GM19239 (cell line): Measurements from ENCODE around the gene TIA1.
"Not testable (repeated sequence)": the region's sequence is repeated elsewhere in the genome, so short reads cannot be mapped to it uniquely, and the experiment has no call there.

Experiments
- DNase-seq: peaks from one replicate; pipeline ENCODE4 v3.0.0; 2011; ENCODE audit warnings: low spot score; ENCODE audit not compliant: insufficient read length
- FAIRE-seq: peaks from 2 replicates; lab custom pipeline; 2011; peaks lifted over from hg19 to GRCh38; lab: Jason Lieb, UNC

The TIA1 gene

GRCh38 chr2:70226781-70227180, 21.6 kb downstream of the TIA1 start:
- DNase-seq (no peak), FAIRE-seq (no peak)

- not testable (repeated sequence) for DNase-seq, FAIRE-seq
Observed at GRCh38 chr2:70223305-70223704, 25.1 kb downstream of the TIA1 start.

DNA sequence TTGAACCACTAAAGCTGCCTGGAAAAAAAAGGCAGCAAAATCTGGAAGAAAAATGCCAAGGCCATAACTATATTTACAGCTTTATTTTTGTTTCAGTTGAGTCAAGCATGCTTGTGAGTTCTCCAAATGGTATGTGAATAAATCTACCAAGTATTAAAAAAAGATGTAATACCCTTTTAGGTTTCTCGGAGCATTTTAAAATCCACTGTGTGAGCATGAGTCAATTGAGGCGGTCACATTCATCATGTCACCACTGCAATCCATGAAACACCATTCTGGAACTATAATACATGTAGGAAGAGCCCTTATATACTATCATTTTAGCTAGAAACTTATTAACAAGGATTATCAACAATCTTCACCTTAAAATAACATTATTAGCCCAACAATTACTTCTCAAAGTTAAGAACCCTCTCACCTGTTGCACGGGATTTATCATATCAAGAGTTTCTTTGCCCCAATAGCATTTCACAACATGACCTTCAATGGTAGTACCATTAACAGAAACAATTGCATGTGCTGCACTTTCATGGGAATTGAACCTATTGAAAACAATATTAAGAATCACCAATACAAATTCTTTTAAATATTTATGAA, 33.4 kb downstream of the TIA1 start:
- no peak for DNase-seq
- no peak for FAIRE-seq

GRCh38 chr2:70214365-70214764, 34.1 kb downstream of the TIA1 start:
- FAIRE-seq: no peak
- DNase-seq: no peak

GRCh38 chr2:70212298-70212932, 36.0 kb downstream of the TIA1 start:
- no peak for FAIRE-seq
- DNase-seq: no peak

- FAIRE-seq: peak; percentile 56
- DNase-seq: no peak
Observed at GRCh38 chr2:70211595-70211994, 36.8 kb downstream of the TIA1 start.

DNA sequence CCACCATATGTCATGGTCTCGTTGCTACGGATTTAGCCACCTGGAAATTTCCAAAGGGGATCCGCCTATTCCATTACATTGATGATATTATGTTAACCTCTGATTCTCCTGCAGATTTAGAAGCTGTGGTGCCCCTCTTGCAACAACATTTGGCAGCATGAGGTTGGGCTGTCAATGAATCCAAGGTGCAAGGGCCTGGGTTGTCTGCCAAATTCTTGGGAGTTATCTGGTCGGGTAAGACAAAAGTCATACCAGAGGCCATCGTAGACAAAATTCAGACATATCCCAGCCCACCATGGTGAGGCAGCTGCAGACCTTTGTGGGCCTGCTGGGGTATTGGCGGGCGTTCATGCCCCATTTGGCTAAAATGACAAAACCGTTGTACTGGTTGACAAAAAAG, 44.0 kb downstream of the TIA1 start:
- FAIRE-seq: no peak
- DNase-seq: no peak

- DNase-seq (no peak), FAIRE-seq (no peak)
Observed at GRCh38 chr2:70203086-70203485, 45.3 kb downstream of the TIA1 start.

DNA sequence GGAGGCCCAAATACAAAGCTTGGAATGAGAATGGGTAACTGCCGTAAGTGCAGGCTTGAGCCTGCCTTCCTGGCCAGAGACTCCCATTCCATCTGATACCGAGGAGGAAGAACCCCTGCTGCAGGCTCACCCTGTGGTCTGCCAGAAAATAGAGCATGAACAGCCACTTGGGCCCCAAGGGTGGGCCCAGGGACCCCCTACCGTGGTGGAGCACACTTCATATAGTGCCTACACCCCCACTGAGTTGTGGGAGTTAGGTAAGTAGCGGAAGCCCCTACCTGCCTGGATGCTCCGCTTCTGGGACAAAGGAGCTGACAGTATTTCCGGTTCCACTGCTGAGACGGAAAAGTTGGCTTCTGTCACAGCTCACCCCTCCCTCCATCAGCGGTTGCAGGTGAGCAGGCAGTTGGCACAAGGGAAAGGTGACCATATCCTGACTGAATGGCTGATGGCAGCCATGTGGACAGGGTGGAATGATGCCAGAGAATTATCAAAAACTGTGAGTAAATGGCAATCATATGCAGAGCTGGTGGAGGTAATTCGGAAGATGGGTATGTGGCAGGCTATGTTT, 46.1 kb downstream of the TIA1 start:
- FAIRE-seq: no peak

GRCh38 chr2:70201831-70202230, 46.6 kb downstream of the TIA1 start:
- no peak for DNase-seq
- FAIRE-seq: no peak

More for the DNA sequence above, 46.1 kb downstream of the TIA1 start:
- no peak for DNase-seq

DNA sequence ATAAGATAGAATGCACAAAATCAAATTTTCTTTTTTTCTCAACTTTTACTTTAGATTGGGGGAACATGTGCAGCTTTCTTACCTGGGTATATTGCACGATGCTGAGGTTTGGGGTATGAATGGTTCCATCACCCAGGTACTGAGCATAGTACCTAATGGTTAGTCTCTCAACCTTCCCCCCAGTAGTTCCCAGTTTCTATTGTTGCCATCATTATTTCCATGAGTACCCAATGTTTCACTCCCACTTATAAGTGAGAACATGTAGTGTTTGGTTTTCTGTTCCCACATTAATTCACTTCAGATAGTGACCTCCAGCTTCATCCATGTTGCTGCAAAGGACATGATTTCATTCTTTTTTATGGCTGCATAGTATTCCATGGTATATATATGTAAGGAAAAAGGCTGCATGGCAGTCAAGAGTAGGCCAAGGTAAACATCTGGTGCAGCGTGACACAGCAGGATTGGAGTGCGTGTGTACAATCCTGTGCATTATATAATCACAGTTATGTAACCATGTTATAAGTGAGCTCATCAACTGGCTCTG, 47.1 kb downstream of the TIA1 start:
- FAIRE-seq (no peak), DNase-seq (no peak)

DNA sequence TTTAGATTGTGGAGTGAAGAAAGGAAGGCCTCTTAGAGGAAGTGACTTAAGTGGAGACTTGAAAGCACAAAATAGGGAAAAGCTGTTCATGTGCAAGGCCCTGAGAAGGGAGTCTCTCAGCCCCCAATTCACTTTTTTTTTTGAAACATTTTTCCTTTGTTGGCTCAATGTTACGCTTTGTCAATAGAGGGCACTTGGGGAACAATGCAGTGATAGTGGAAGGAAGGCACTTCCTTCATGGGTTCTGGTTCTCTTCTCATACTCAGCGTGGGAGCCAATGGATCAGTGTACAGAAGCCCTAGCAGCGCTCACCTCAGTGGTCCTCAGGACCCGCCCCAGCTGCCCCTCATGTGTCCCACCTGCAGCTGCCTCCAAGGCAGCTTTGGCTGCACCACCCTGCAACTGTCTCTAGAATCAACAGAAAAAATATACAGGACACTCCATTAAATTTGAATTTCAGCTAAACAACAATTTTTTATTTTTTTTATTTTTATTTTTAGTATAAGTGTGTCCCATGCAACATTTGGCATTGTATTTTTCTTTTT, 49.0 kb downstream of the TIA1 start:
- DNase-seq (no peak), FAIRE-seq (no peak)

- no peak for FAIRE-seq
- DNase-seq: no peak
Observed at GRCh38 chr2:70192516-70192915, 55.9 kb downstream of the TIA1 start.

- no peak for DNase-seq
- FAIRE-seq: no peak
Observed at GRCh38 chr2:70191244-70191735, 57.1 kb downstream of the TIA1 start.

GRCh38 chr2:70190418-70191243, 57.8 kb downstream of the TIA1 start, which contains the start of gene C2orf42:
C2orf42 (minus strand) TSS chr2:70191019; CDS start chr2:70181985, 9,034 bp downstream.
- DNase-seq: peak; percentile 85
- FAIRE-seq: peak; percentile 97

DNA sequence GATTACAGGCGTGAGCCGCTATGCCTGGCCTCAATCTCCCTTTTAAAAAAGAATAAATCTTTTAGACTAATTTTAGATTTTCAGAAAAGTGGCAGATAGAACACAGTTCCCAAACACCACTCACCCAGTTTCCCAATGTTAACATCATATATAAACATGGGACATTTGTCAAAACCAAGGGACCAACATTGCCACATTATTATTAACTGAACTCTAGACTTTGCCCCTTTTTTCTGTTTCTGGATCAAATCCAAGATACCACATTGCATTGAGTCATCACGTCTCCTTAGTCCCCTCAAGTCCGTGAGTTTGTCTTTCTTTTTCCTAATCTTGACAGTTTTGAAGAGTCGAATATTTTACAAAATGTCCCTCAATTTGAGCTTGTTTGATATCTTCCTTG, 60.0 kb downstream of the TIA1 start:
- DNase-seq (no peak), FAIRE-seq (no peak)

- FAIRE-seq, DNase-seq: not testable (repeated sequence)
Observed at GRCh38 chr2:70187170-70187569, 61.3 kb downstream of the TIA1 start.

- no peak for FAIRE-seq
- no peak for DNase-seq
Observed at GRCh38 chr2:70182689-70183088, 65.7 kb downstream of the TIA1 start.

DNA sequence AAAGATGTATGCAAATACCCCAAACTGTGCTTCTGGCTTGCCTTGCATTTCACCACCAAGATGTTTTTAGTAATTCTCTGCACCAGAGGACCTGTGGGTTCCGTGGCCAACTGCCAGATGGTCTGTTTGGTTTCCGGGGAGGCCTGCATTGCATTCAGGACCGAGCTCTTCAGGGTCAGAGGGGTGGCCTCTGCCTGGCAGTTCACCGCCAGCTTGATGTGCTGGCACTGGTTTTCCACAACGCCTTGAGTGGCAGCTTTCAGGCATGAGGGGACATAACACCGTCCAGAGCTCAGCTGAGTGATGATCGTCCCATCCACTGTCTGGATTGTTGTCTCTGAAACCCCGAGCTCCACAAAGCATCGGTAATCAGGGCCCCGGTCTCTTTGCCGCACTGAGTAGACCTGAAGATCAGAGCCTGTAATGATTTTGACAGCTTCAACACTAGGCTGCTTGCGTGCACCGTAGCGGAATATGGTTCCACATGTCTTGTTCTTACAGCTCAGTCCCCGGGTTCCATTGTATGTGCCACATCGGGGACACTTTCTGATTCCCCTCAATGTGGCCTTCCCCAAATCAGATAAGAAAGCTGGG, 67.0 kb downstream of the TIA1 start:
- FAIRE-seq (no peak), DNase-seq (no peak)

DNA sequence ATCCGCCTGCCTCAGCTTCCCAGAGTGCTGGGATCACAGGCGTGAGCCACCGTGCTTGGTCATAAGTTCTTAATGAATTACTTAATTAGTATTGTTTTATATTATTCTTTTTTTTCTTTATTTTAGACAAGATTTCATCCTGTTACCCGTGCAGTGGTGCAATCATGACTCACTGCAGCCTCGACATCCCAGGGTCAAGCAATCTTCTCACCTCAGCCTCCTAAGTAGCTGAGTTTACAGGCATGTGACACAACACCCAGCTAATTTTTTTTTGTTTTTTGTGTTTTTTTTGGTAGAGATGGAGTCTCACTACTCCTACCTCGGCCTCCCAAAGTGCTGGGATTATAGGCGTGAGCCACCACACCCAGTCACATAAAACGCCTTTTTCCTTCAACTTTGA, 74.9 kb downstream of the TIA1 start:
- DNase-seq (no peak), FAIRE-seq (no peak)
